Measurements from ENCODE around the gene IL6ST. TPM values are rescaled to one million over a fixed set of nuclear protein-coding genes. Genes with fewer than 3 reads are reported as not detected.
A peak's percentile ranks its signal among the peaks of the same experiment; 100 is the strongest.
"Not testable (repeated sequence)": the region's sequence is repeated elsewhere in the genome, so short reads cannot be mapped to it uniquely, and the experiment has no call there.

Gene IL6ST
- total RNA-seq, 3 donors from 2014 or later: 74.9 to 97.1 (median 79.1) TPM

DNA sequence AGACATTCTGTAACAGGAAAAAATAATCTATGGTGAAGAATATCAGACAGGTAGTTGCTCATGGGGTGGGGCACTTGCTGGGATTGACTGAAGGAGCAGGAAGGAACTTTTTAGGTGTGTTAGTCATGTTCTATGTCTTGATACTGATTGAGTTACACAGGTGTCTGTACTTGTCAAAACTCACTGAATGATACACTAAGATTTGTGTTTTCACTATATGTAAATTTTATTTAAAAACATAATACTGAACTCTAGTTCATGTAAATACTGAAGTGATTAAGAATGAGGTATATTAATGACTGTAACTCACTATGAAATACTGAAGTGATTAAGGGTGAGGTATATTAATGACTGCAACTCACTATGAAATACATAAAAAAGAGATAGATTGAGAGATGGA, 28.5 kb downstream of the IL6ST start:
- H3K27me3 Mint-ChIP-seq (ENCODE audit: low read depth): no peaks in the 10 kb centered on the region
- DNase-seq: no peak
- H3K4me1 Mint-ChIP-seq (ENCODE audit: low read depth): peaks cover 34% of the 10 kb centered on the region
- no peaks in the 10 kb centered on the region for H3K9me3 Mint-ChIP-seq
- no peak overlapping the region for H3K4me3 Mint-ChIP-seq
- ATAC-seq: peak; percentile 81 to 87
- H3K36me3 Mint-ChIP-seq (ENCODE audit: insufficient read depth): peaks cover 33% of the 10 kb centered on the region

DNA sequence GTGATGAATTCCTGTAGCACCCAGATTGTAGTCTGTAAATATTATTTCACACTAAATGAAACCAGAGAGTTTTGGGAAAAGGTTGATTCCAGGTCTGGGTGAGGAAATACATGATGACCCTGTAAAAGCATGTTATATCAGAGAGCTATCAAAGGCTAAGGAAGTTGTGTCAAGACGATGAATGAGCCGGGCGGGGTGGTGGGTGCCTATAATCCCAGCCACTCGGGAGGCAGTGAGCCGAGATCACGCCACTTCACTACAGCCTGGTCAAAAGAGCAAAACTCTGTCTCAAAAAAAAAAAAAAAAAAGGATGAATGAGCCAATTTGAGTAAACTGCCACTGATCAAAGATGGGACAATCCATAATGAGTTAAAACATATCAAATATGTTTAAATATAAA, 29.2 kb downstream of the IL6ST start:
- Mint-ChIP-seq H3K9me3 (no peaks in the 10 kb centered on the region), H3K4me3 (no peak overlapping the region), H3K36me3 (ENCODE audit: insufficient read depth) (peaks cover 27% of the 10 kb centered on the region), H3K4me1 (ENCODE audit: low read depth) (peaks cover 28% of the 10 kb centered on the region), H3K27me3 (ENCODE audit: low read depth) (no peaks in the 10 kb centered on the region)
- DNase-seq (no peak), ATAC-seq (no peak)

DNA sequence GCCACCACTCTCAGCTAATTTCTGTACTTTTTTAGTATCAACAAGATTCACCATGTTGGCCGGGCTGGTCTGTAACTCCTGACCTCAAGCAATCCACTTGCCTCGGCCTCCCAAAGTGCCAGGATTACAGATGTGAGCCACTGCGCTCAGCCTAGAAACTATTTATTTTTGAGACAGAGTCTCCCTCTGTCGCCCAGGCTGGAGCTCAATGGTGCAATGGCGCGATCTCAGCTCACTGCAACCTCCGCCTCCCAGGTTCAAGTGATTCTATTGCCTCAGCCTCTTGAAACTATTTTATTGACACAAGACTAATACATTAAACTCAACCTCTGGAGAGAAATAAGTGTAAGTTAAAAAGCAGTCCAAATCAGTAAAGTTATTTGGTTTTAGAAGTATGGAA, 34.0 kb downstream of the IL6ST start:
- Mint-ChIP-seq H3K4me3 (no peak overlapping the region), H3K36me3 (ENCODE audit: insufficient read depth) (peaks cover 18% of the 10 kb centered on the region), H3K27me3 (ENCODE audit: low read depth) (no peaks in the 10 kb centered on the region), H3K9me3 (no peaks in the 10 kb centered on the region), H3K4me1 (ENCODE audit: low read depth) (peaks cover 14% of the 10 kb centered on the region)
- ATAC-seq: no peak
- no peak for DNase-seq

DNA sequence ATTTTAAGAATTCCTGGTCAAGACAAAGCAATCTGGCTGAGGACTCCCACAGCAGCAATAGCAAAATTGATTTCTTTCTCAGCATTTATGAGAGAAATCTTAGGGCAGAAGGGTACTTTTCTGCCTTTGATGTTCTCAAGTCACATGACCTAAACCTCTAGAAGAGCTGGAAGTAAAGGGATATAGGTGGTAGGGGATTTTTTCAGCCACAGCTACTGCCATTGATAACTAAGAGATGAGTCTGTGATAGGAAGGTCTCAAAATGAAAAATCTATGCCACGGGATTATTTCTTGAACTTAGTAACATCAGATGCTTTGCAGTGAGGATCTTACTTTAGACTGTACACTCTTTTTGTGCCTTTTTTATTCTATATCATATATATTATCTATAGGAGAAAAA, 35.6 kb downstream of the IL6ST start:
- Mint-ChIP-seq H3K36me3 (ENCODE audit: insufficient read depth) (peaks cover 22% of the 10 kb centered on the region), H3K27me3 (ENCODE audit: low read depth) (no peaks in the 10 kb centered on the region), H3K4me3 (no peak overlapping the region), H3K9me3 (no peaks in the 10 kb centered on the region), H3K4me1 (ENCODE audit: low read depth) (peaks cover 10% of the 10 kb centered on the region)
- ATAC-seq (no peak), DNase-seq (no peak)

DNA sequence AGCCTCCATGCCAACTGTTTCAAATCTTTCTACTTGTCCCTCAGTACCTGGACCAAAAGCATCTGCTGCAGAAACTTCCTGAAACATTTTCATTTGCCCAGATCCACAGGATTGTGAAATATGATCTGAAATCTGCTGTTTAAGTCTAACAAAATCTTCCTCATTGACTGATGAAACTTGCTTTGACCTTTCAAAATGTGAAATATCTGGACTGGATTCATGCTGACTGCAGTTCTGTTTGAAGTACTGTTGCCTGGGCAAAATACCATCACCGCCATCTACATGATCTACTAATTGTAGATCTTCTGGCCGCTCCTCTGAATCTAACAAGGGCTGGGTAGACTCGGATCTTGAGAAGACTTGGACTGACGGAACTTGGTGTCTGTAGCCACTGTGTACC, 53.6 kb downstream of the IL6ST start:
- H3K9me3 Mint-ChIP-seq; H3K4me1 Mint-ChIP-seq (ENCODE audit: low read depth); DNase-seq; H3K4me3 Mint-ChIP-seq; ATAC-seq; H3K27me3 Mint-ChIP-seq (ENCODE audit: low read depth): not testable (repeated sequence)
- peaks cover 36% of the 10 kb centered on the region for H3K36me3 Mint-ChIP-seq (ENCODE audit: insufficient read depth)

DNA sequence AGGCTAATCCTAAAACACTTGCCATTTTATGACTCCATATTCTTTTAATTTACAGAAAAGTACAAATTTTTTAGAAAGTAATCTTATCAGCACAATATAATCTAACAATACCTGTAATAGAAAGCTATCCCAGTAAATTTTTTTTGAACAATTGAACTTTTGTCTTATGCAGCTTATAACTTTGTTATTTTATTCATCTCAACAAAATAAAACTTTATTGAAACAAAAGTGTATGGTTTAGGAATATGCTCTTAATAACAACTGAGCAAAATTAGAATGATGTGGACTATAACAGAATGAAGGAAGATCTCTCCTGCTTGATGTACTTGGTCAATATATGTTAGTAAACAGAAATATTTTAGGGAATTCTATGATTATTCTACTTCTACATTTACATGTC, 57.2 kb downstream of the IL6ST start:
- not testable (repeated sequence) for H3K27me3 Mint-ChIP-seq (ENCODE audit: low read depth); ATAC-seq; DNase-seq; H3K9me3 Mint-ChIP-seq; H3K4me1 Mint-ChIP-seq (ENCODE audit: low read depth); H3K4me3 Mint-ChIP-seq
- H3K36me3 Mint-ChIP-seq (ENCODE audit: insufficient read depth): peaks cover 20% of the 10 kb centered on the region

DNA sequence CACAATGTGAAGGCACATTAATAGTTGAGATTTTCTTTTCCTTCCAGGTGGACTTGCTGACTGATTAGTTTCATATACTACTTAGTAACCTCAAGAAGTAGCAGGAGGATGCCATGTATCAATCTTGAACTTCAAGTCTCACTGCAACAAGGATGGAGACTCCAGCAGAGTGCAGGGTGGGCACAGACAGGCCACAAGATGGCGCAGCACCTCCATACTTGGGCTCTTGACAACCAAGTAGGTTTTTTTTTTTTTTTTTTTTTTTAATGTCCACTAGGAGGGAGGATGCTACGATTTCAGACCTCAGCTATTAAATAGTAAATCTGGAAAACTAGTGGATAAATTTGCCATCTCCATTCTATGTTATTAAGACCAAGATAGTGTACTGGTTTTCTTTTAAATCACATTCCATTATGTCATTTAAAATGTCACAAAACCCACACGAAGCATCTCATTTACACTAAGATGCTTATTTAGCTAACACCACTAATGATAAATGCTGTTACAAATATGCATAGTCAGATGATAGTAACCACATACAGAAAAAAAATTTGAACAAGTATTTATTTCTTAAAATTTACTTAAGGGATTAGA, 58.6 kb downstream of the IL6ST start:
- ATAC-seq: peak; percentile 71 to 82
- Mint-ChIP-seq H3K27me3 (ENCODE audit: low read depth) (no peaks in the 10 kb centered on the region), H3K4me3 (no peak overlapping the region), H3K4me1 (ENCODE audit: low read depth) (peaks cover 8% of the 10 kb centered on the region), H3K36me3 (ENCODE audit: insufficient read depth) (peaks cover 15% of the 10 kb centered on the region), H3K9me3 (no peaks in the 10 kb centered on the region)
- peak; percentile 74 for DNase-seq

DNA sequence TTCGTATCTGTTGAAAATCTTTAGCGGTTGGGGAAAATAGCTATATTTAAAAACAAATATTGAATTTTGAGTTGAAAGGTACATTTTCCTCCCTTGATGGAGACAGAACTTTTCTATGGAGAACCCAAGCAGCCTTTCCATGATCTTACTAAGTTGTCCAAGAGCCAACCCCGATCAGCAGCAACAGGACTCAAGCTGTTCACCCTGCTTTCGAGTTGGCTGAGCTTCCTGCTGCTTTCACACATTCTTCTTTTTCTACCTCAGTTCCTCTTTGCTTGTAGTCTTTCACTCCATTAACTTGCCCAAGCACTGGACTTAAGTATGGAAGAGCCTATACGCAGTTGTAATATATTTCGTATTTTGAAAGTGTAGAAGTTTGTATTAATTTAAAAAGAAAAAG, 59.4 kb downstream of the IL6ST start:
- DNase-seq (no peak), ATAC-seq (no peak)
- Mint-ChIP-seq H3K9me3 (no peaks in the 10 kb centered on the region), H3K4me1 (ENCODE audit: low read depth) (peaks cover 8% of the 10 kb centered on the region), H3K4me3 (no peak overlapping the region), H3K36me3 (ENCODE audit: insufficient read depth) (peaks cover 12% of the 10 kb centered on the region), H3K27me3 (ENCODE audit: low read depth) (no peaks in the 10 kb centered on the region)

DNA sequence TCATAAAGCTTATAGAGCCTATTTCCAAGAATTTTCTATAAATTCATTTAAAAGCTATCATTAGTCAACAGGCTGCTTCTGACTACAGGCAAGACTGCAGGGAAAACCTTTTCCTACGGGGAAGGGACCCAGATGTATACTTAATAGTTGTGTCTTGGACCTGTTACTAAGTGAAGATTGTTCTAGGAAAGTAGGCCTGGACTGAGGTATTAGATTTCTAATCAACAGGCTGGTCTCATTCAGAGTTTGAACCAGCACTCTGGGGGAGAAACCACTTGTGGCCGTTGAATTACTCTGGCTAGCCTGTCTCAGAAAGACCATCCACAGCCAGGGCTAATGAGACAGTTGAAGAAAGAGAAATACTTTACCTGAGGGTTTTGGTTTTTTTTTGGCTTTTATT, 60.0 kb downstream of the IL6ST start:
- Mint-ChIP-seq H3K36me3 (ENCODE audit: insufficient read depth) (peaks cover 12% of the 10 kb centered on the region), H3K4me1 (ENCODE audit: low read depth) (peaks cover 8% of the 10 kb centered on the region), H3K27me3 (ENCODE audit: low read depth) (no peaks in the 10 kb centered on the region), H3K4me3 (no peak overlapping the region), H3K9me3 (no peaks in the 10 kb centered on the region)
- no peak for ATAC-seq
- no peak for DNase-seq

DNA sequence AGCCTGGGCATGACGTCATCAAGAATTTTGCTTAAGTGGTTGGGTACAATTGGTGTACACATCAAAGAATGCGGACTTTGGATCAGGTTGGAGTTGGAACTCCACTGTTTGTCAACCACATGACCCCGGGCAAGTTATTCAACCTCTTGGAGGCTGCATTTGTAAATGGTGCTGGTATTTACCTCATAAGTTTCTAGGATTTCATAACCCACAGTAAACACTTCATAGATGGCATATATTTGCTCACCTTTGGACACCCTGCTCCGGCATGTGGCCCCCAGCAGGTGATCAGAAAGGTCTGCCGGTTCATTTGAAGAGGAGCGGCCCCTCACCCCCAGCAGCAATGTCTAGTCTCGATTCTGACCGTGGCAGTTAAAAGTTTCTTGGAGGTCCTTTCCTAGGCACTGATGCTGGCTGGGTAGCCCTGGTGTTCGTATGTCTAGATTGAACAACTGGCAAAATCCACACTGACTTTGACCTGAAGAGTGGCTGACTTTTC, 60.6 kb downstream of the IL6ST start:
- Mint-ChIP-seq H3K36me3 (ENCODE audit: insufficient read depth) (peaks cover 12% of the 10 kb centered on the region), H3K27me3 (ENCODE audit: low read depth) (no peaks in the 10 kb centered on the region), H3K9me3 (no peaks in the 10 kb centered on the region), H3K4me1 (ENCODE audit: low read depth) (peaks cover 6% of the 10 kb centered on the region), H3K4me3 (no peak overlapping the region)
- DNase-seq (no peak), ATAC-seq (no peak)

DNA sequence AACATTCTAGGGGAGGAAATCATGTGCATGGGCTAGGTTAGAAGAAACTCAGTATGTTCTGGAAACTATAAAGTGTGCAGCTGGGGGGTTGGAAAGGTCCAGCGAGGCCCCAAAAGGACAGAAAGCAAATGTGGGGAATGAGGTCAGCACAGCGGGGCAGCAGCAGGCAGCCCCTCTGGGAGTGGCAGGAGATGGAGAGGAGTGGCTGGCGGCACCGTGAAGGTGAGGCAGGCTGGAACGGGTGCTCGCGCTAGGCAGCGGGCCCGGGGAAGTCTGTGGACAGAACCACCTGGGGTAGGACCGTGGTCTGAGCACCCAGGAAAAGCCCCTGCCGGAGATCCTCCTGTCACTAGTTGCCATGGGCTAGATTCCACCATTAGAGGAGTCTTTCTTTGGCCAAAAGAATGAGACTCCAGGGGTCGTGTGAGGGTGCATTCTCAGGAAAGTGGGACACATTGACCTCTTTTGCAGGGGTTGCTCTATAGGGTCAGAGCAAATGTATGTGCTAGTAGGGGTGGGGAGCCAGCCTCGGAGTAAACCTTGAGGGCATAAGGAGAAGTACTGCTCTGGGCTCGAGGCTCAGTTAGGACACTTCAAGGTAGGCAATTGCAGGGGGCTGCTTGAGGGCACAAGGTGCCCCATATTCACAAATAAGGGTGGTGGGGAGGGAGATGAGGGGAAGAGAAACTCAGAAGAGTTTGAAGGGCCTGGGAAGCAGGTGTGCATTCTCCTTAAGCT, 61.2 kb downstream of the IL6ST start:
- Mint-ChIP-seq H3K27me3 (ENCODE audit: low read depth) (no peaks in the 10 kb centered on the region), H3K36me3 (ENCODE audit: insufficient read depth) (peaks cover 6% of the 10 kb centered on the region), H3K9me3 (no peaks in the 10 kb centered on the region), H3K4me3 (no peak overlapping the region), H3K4me1 (ENCODE audit: low read depth) (peaks cover 4% of the 10 kb centered on the region)
- no peak for DNase-seq
- no peak for ATAC-seq

DNA sequence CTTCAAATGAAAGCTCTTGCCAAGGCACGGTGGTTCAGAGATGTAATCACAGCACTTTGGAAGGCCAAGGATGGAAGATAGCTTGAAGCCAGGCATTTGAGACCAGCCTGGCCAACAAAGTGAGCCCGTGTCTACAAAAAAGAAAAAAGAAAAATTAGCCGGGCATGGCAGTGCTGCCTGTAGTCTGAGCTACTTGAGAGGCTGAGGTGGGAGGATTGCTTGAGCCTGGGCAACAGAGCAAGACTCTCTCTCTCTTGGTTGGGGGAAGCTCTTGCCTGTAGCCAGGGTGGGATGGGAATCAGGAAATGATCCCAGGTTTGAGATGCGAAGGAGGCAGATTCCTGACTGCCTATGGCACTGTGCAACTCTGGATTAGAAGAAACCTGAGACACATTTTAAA, 62.1 kb downstream of the IL6ST start:
- ATAC-seq (no peak), DNase-seq (no peak)
- Mint-ChIP-seq H3K4me3 (no peak overlapping the region), H3K36me3 (ENCODE audit: insufficient read depth) (peaks cover 2% of the 10 kb centered on the region), H3K27me3 (ENCODE audit: low read depth) (no peaks in the 10 kb centered on the region), H3K4me1 (ENCODE audit: low read depth) (peaks cover 4% of the 10 kb centered on the region), H3K9me3 (no peaks in the 10 kb centered on the region)

DNA sequence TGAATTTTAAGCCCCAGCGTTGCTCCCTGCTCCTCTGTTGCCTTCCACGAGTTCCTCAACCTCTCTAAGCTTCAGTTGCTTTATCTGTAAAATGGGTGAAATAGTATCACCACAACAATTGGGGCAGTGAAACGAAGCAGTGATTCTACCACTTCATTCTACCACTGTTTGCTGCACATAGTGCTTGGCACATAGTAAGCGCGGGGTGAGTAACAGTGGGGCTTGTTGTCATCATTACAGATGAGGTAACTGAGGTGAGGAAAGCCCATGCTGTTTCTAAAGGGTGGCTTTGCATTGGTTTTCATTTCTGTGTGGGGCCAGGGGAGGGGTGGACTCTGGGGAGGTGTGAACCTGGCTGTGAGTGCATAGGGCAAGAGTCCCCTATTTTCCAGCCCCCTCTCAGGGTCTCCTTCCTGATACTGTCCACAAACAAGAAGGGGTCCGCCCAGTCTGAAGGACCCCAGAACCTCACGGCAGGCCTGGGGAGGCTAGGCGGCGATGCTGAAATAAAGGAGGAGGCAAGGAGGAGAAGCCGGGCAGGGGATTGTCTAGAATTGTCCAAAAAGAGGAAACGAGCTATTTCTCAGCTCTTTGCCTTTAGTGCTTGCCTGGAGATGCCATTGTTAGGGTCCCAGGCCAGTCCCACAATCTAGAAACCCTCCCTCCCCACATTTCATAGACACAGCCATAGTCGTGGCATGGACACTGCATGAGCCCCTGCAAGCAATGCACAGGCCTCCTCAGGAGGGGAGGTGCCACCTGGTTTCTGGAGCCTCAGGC, 65.6 kb downstream of the IL6ST start:
- H3K36me3 Mint-ChIP-seq (ENCODE audit: insufficient read depth): no peaks in the 10 kb centered on the region
- H3K4me3 Mint-ChIP-seq: no peak overlapping the region
- ATAC-seq (no peak), DNase-seq (no peak)
- H3K9me3 Mint-ChIP-seq: no peaks in the 10 kb centered on the region
- H3K4me1 Mint-ChIP-seq (ENCODE audit: low read depth): no peaks in the 10 kb centered on the region
- H3K27me3 Mint-ChIP-seq (ENCODE audit: low read depth): no peaks in the 10 kb centered on the region

DNA sequence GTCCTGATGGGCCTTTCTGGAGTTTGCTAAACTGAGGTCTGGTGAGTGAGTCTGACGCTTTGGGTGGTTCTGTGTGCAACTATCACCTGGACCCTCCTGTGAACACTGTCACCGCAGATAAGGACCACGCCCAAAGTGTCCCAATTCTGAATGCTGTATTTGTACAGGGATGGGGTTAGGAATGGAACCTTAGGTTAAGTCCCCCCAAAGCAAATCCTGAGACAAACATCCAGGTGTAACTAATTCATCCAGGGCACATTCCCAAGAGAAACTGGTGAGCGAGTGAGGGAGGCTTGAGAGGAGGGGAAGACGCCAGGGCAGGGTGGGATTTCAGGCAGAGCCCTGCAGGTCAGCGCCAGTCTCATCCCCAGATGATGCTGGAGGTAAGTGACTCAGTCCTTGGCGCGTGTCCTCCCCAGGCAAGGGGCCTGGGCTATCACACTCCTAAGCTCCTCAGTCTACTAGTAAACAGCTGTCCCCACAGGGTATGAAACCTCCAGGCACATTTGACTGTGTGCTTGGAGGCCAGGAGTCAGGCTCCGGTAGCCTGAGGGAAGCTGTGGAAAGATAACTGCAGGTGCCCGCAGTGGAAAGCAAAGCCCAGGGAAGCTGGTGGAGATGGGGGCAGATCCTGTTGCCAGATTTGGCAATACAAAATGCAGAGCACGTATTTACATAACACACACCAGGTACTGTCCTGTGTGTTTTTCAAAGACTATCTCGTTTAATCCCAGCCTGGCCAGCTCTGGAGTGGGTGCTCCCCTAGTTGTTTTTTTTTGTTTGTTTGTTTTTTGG, 66.7 kb downstream of the IL6ST start:
- no peak for DNase-seq
- Mint-ChIP-seq H3K4me3 (no peak overlapping the region), H3K4me1 (ENCODE audit: low read depth) (peaks cover 6% of the 10 kb centered on the region), H3K27me3 (ENCODE audit: low read depth) (no peaks in the 10 kb centered on the region), H3K9me3 (no peaks in the 10 kb centered on the region), H3K36me3 (ENCODE audit: insufficient read depth) (no peaks in the 10 kb centered on the region)
- ATAC-seq: no peak
